Measurements from ENCODE around the gene CTNNBL1. TPM values are rescaled to one million over a fixed set of nuclear protein-coding genes. Genes with fewer than 3 reads are reported as not detected.

Gene CTNNBL1
- total RNA-seq, 2 donors from 2014 or later: 36.6 to 50.7 TPM

GRCh38 chr20:37914672-37915433, 221.0 kb downstream of the CTNNBL1 start:
- no peak overlapping the region for H3K9ac ChIP-seq (ENCODE audit: low read depth in 2 of 2, low read length in 2 of 2)
- no peaks in the 10 kb centered on the region for H3K9me3 ChIP-seq
- intact Hi-C loops (cut with DNase I): no loop called here
- no peaks in the 10 kb centered on the region for H3K36me3 ChIP-seq
- no peak overlapping the region for H3K27ac ChIP-seq
- H3K4me1 ChIP-seq: no peaks in the 10 kb centered on the region
- DNase-seq: no peak
- H3K27me3 ChIP-seq: peaks cover 25% of the 10 kb centered on the region
- no peak for TF ChIP-seq CTCF (IDR thresholded peaks at IDR 0.05)
- peak overlapping the region; percentile 11 for H3K4me3 ChIP-seq

GRCh38 chr20:37915434-37915787, 221.6 kb downstream of the CTNNBL1 start:
- intact Hi-C loops (cut with DNase I): no loop called here
- TF ChIP-seq CTCF (IDR thresholded peaks at IDR 0.05): no peak
- Histone ChIP-seq H3K9ac (ENCODE audit: low read depth in 2 of 2, low read length in 2 of 2) (no peak overlapping the region), H3K27me3 (peaks cover 20% of the 10 kb centered on the region), H3K4me3 (no peak overlapping the region), H3K4me1 (no peaks in the 10 kb centered on the region), H3K27ac (no peak overlapping the region), H3K36me3 (no peaks in the 10 kb centered on the region), H3K9me3 (no peaks in the 10 kb centered on the region)
- no peak for DNase-seq

DNA sequence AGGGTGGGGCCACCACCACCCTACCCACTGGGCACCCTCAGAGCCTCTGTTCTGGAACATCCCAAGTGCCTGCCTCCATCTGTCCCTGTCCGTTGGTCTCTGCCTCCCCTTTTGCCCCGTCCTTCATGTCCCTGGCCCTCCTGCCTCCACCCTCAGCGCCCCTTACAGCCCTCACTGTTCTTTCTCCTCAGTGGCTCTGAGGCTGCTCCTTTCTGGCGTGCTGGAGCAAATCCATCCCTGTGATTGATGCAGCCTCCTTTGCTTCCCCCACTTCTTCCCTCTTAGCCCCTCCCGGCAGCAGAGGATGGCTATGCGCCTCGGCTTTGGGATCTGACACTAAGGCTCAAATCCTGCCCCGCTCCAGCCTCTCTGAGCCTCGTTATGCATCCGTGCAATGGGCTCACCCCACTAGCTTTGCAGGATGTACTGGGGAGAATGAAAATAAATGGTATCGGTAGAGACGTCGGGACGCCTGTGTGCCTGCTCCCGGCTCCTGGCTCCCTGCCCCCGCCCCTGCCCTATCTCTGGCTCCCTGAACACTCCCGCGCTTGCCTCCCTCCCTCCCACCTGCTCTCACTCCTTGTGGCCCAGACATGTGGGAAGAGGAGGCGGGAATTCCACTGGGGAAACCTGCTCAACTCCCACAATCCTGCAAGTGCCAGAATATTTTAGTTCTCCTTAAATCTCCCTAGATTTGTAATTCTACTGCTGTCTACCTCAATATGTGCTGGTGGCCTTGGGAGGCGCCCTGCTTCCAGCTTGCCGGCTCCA, 222.2 kb downstream of the CTNNBL1 start:
- Histone ChIP-seq H3K27ac (no peak overlapping the region), H3K9ac (ENCODE audit: low read depth in 2 of 2, low read length in 2 of 2) (no peak overlapping the region), H3K36me3 (no peaks in the 10 kb centered on the region), H3K27me3 (peaks cover 20% of the 10 kb centered on the region), H3K4me1 (no peaks in the 10 kb centered on the region), H3K9me3 (no peaks in the 10 kb centered on the region), H3K4me3 (no peak overlapping the region)
- intact Hi-C loops (cut with DNase I): no loop called here
- TF ChIP-seq CTCF (IDR thresholded peaks at IDR 0.05): no peak
- DNase-seq: no peak

DNA sequence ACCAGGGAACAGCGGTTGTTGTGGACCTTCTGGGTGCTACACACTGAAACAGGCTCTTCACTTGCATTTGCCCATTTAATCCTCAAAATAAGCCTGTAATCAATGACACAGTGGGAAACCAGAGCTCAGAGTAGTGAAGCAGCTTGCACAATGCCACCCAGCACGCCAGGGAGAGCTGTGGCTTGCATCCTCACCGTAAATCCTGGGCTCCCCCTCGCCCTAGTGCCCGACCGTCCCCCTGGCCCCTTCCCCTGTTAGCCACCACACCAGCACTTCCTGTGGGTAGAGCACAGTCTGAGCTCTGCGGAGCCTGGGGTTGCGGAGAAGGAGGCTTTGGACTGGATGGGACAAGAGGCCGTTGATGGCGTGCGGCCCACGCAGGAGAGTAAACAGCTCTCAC, 223.6 kb downstream of the CTNNBL1 start:
- DNase-seq: no peak
- Histone ChIP-seq H3K36me3 (no peaks in the 10 kb centered on the region), H3K9me3 (no peaks in the 10 kb centered on the region), H3K27me3 (peaks cover 16% of the 10 kb centered on the region), H3K4me3 (no peak overlapping the region), H3K4me1 (no peaks in the 10 kb centered on the region), H3K9ac (ENCODE audit: low read depth in 2 of 2, low read length in 2 of 2) (no peak overlapping the region), H3K27ac (no peak overlapping the region)
- intact Hi-C loops (cut with DNase I): no loop called here
- TF ChIP-seq CTCF (IDR thresholded peaks at IDR 0.05): no peak

DNA sequence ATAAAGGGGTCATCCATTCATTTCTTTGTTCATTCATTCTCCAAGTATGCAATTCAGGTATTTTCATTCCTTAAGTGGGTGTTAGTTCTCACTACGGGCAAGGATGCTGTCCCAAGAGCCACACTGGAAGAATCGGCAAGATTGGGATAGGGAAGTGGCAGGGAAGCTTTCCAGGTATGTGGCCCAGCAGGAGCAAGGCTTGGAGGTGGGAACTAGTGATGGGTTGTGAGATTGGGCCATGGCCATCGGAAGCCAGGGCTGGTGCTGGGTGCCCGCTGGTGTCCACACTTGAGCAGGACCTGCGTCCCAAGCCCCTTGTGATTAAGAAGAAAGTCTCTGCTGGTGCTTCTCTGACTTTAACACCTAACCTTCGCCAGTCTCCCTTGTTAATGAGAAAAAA, 224.2 kb downstream of the CTNNBL1 start:
- DNase-seq: no peak
- no peak overlapping the region for H3K9ac ChIP-seq (ENCODE audit: low read depth in 2 of 2, low read length in 2 of 2)
- H3K36me3 ChIP-seq: no peaks in the 10 kb centered on the region
- H3K9me3 ChIP-seq: no peaks in the 10 kb centered on the region
- H3K4me3 ChIP-seq: no peak overlapping the region
- H3K27ac ChIP-seq: no peak overlapping the region
- peaks cover 16% of the 10 kb centered on the region for H3K27me3 ChIP-seq
- TF ChIP-seq CTCF (IDR thresholded peaks at IDR 0.05): no peak
- H3K4me1 ChIP-seq: no peaks in the 10 kb centered on the region
- intact Hi-C loops (cut with DNase I): no loop called here

Measured in colonic mucosa (tissue), 4 donors.